Dedifferentiated amniotic fluid mesenchymal stem cell (primary cell): ENCODE results near the gene ANKK1.

Experiments used
- DNase-seq: peaks from one replicate; pipeline ENCODE4 v3.0.0-alpha.2; 2016; ENCODE audit errors: extremely low spot score

Gene ANKK1

DNA sequence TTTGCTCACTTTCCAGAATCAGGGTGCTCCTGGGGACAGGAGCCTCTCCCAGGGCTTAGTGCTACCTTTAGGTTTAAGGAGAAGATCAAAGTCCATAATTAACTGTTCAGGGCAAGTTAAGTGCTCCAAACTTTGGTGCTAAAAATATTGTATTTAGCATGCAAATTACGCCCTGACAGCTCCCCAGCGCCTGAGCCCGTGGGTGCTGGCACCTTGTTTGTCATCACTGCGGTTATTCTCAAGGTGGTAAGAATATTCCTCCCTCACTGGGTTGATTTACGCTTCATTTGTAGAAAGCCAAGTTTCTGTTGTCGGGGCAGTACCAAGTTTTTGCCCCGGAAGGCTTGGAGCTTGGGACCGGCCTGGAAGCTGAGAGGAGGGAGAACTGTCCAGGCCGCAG lies 21.3 kb downstream of the ANKK1 start:
- DNase-seq, result no peak

DNA sequence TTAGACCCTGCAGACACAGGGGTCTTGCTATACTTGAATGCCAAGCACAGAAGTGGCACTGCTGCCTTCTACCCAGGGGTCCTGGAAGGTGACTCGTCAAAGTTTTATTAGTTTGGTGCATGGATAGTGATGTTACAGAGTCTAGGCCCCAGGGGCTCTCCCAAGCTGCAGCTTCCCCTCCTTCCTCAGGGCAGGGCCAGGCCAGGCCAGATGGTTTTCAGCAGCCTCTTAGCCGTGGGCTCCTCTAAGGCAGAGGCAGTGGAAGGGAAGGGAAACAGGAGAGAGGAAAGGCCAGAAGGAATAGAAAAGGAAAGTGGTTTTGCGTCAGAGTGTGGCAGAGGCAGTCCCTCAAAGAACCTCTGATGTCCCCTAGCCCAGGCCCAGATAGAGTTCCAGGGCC lies 21.9 kb downstream of the ANKK1 start:
- DNase-seq, result no peak

DNA sequence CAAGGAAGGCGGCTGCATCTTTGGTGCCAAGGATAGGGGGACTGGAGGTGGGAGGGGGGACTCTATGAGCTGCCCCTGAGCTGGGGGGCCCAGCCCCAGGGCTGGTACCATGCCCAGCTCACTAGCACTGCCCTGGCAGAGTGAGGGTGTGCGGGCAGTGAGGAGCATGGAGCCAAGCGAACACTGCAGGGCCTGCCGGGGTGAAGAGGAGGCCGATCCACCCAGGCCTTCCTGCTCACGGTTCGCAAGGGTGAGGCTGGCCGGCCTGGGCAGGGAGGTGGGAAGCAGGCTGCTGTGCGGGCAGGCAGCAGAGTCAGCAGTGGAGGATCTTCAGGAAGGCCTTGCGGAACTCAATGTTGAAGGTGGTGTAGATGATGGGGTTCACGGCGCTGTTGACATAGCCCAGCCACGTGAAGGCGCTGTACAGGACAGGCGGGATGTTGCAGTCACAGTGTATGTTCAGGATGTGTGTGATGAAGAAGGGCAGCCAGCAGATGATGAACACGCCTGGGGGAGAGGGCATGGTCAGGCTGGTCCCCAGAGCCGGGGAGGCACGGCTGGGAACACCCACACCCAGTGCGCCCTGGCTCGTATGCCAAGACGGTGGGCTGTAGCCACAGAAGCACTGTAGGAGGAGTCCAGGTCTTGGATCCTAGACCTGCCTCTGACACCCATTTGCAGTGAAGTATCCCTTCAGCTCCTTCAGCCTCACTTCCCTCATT lies 23.0 kb downstream of the ANKK1 start:
- DNase-seq, result no peak

DNA sequence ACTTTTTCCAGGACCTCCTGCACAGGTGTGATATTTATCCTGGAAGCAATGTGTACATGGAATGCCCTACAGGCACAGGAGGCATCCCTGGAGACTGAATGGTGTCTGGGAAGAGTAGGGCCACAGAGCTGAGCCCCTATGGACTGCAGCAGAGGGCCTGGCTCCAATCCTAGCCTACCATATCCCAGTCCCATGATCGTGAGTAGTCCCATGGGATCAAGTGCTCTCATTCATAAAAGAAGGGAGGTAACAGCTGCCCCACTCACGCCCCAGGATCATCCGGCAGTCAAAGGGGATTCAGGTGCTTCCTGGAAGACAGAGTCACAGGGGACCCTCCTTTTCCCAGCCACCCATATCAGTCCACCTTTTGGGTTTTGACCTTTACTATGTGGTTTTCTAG lies 24.0 kb downstream of the ANKK1 start:
- no peak for DNase-seq

DNA sequence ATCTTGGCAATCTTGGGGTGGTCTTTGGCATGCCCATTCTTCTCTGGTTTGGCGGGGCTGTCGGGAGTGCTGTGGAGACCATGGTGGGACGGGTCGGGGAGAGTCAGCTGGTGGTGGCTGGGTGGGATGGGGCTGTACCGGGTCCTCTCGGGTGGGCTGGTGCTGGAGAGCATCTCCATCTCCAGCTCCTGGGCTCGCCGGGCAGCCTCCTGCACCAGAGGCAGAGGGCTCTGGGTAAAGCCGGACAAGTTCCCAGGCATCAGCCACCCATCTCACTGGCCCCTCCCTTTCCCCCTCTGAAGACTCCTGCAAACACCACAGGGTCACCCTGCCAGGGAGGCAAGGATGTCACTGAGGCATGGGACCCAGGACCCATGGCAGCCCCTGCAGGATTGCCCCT lies 25.1 kb downstream of the ANKK1 start:
- DNase-seq, result no peak

DNA sequence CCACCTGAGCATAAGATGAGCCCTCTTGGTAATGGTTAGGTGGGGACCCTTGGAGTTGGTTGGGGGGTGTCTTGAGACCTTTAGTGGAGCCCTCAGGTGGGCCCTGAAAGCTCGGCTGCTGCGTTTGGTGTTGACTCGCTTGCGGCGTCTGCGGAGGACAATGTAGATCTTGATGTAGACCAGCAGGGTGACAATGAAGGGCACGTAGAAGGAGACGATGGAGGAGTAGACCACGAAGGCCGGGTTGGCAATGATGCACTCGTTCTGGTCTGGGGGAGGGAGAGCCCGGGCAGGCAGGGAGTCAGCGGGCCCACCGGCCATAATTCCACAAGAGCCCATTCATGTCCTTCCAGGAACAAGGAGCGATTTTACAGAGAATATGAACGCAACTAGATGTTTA lies 27.8 kb downstream of the ANKK1 start:
- no peak for DNase-seq

DNA sequence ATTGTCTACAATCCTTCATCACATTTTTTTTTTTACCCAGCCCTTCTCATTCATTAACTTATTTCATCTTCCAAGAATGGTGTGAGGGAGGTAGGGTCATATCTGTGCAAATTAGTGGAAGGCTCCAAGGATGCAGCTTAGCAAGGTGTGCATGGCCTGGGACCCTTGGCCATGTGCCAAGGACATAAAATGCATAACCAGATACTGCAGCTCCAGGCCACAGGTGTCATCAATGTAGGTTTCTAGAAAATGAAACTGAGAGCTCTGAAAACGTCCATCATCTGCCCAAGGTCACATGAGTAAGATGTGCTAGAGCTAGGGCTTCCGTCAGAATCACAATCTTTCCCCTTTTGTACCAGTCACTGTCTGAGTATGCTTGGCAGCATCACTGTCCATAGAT lies 29.8 kb downstream of the ANKK1 start:
- DNase-seq, result no peak

DNA sequence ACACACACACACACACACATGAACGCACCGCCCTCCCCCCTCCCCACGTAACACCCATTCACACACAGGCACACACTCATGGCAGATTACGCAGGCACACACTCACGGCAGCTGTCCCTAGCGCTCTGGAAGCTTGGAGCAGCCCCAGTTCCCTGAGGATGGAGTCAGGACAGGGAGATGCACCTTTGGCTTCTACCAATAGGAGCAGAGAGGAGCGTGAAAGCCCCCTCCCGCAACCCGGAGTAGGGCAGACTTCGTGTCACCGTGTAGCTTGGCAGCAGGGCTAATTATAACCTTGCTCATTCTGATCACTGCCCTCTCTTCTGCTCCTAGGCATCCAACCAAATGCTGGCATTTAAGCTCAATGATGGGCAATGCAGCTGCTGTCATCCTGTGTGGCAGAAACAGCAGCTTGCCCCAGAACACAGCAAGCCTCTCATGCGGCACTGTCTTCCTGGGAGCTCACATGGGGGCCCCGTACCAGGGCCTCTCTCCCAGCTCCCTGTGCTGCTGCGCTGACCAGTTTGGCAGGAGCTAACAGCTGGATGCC lies 31.9 kb downstream of the ANKK1 start:
- no peak for DNase-seq

DNA sequence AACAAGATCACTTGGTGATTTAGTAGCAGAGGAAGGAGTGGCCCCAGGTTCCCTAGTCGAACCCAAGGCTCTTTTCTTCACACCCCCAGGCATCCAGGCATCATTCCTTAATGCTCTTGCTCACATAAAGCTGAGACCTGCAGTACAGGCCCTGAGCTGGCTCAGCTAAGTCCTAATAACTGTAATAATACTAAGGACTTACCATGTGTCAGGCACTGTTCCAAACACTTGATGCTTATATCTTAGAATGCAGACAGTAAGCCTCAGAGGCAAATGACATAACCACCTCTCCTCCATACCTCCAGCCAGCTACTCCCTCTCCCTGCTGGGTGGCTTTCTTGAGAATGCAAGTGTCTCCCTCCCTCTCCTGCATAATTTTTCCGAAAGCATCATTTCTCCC lies 33.2 kb downstream of the ANKK1 start:
- no peak for DNase-seq

DNA sequence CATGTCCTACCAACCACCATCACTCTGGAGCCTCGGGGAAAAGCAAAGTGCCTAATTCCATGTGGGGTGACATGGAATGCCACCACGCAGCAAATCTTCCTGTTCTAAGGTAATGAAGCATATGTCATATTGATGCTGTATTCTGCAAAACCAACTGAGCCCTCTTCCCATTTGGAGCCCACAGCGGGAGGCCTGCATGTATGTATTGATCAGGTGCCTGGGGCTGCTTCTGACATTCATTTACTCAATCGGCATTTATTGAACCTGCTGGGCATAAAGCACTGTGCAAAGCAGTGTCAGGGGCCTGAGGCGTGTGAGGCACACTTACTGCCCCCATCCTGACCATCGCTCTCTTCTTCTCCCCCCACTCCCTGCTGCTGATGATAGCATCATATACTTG lies 39.1 kb downstream of the ANKK1 start:
- DNase-seq, result no peak

DNA sequence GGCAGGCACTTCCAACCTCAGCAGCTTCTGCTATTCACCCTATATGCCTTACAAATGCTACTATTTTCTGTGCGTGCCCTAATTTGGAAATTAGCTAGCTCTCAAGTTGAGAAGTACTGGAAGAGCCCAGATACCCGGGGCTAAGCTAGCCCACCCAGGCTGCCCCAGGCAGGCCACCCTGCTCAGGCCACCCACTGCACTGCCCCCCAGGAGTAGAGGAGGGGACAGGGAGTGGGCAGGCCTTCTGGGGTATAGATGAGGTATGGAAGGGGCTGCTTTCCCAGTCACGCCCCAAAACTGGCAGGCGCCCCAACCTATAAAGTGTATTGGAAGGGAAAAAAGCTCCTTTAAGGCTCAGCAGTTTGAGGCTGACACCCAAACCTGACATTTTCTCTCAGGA lies 44.2 kb downstream of the ANKK1 start:
- DNase-seq, result no peak

DNA sequence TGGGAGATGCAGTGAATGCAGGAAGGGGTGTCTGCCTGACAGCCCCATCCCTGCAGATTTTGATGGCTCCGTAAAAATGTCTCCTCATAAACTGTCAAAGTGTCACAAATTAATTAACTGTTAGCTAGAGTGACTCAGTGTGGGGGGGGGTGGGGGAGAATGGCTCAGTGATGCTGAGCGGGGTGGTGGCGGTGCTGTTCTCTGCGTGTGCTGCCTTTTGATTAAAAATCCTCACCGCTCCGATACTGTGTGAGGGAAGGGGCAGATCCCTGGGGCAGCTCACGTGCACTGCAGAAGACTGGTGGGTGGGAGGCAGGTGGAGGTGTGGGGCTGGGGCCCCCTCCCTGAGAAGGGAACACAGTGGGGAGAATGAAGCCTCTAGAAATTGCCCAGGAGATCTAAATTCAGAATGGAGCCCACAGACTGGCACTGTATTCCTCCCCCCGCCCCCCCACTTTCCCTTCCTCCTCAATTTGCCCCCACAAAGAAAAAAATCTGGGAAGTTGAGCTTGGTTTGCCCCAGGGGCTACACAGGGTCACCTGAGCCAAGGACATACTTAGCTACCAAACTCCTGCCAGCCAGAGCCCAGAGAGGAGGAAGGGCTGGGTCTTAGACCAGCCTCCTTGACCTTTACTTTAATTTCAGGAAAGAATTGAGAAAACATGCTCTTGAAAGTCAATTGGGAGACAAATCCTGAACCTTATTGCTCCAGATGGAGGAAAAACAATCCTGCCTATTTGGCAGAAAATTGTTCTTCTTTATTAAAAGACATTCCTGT lies 47.8 kb downstream of the ANKK1 start:
- DNase-seq, result no peak

DNA sequence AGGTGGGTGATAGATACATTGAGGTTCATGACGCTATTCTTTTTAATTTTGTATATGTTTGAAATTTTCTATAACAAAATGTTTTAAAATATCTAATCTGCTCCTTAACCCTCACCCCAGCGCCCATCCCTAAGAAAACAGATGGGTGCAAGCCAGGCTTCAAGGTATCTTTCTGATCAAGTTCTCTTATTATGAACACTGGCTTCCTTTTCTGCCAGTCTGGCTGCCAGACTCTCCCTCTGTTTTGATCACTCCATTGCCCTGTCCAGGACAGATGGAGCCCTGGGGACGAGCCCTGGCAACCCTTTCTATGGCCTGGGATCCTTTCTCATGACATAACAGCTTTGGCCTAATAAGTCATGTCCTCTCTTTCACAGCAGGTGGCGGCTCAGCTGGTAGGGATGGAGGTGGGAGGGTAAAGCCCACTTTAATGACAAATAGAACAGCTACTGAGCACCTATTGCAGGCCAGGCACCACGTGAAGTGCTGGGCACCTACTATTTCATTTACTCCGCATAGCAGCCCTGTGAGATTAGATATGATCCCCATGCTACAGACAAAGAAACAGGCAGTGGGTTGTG lies 49.2 kb downstream of the ANKK1 start:
- no peak for DNase-seq

DNA sequence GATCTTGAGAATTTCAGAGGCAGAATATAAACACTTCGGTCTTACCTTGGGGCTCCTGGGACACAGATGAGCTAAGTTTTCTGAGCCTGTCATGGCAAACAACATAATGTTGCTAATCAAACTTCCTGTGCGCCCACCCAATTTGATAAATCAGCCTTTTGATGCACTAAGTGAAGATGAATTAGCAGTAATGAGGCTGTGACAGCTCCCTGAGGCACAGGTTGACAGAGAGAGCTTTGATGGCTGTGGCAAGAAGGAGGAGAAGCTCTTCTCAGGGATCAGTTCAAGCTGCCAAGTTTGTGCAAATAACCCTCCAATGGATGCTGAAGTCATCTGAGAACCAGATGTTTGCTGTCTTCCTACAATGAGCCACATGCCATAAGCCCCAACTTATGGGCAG lies 53.2 kb downstream of the ANKK1 start:
- DNase-seq, result no peak

DNA sequence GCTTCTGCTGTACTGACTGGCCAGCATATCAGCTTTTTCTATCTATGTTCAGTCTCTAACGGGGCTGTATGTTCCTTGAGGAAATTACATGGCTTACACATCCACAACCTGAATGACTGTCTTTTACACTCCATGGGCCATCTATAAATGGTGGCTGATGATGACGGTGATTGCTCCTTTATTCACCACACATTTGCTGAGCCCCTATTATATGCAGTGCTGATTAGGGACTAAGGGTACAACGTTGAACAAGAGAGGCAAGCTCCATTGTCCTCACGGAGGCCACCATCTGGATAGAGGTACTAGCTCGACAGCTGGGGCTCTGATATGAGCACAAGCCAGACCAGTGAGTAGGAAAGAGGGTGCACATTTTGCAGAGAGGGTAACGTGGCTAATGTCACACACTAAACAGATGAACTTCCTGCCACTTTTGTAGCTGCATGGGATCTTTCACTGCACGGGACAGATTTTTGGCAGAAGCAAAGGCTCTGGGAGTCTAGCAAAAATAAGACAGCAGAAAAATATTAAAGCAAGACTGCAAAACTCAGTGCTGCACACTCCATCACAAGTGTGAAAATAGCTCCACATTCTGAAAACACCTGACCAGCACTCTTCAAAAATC lies 57.0 kb downstream of the ANKK1 start:
- DNase-seq, result no peak

DNA sequence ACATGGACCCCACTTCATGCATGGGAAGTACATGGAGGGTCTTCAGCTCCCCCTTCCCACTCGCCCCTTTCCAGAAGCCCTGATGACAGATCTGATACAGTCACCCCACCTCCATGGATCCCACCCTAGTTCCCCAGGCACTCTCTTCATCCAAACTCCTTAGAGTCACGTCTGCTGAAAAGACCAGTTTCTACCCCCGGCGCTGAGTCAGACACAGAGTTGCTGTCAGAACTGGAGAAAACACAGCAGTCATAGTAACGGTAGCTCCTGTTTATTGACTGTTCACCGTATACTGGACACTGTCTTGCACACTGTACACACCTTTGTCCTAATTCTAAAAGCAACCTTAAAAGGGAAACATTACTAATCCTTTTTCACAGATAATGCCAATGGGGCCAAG lies 58.5 kb downstream of the ANKK1 start:
- DNase-seq, result no peak

DNA sequence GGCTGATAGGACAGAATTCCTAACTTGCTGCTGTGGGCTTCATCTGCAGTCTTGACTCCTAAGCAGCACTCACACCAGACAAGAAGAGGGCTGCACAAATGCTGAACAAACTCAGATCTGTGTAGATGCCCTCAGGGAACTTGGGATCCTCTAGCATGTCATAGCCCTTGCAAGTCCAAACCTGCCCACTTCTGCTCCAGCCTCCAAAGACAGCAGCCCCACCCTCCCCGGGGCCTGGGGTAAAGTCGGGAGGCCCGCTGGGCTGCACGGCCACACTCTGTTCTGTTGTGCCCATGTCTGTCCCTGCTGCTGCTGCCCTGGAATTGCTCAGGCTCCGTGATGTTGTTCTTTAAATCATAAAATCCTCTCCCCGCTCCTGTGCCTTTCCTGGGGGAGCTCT lies 59.4 kb downstream of the ANKK1 start:
- DNase-seq, result no peak

DNA sequence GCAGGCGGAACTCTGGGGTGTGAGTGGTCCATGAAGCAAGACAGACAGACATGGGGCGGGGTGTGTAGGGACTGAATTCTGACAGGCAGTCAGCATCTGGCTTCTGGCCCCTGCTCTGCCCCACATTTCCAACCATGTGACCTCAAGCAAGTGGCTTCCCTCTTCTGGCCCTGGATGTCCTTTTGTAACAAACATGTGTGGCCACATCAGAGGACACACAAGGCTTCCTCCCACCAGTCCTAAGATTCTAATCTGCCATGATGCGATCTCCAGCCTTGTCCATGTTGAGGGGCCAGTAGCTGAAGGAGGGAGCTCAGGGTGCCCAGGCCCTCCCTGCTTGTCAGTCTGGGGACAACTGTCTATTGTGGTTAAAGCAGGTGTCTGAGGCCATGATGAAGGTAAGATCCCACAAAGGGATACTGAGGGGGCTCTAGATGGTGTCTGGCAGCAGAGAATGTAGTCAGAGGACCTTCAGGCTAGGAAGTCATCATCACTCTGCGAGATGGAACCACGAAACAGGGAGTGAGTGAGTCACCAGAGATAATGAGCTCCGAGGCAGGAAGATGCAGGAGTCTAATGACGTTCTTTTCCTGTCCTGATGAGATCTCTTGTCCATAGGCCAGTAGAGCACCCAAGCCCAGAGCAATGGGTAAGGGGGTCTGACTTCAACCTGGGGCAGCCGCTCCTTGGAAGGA lies 60.2 kb downstream of the ANKK1 start:
- no peak for DNase-seq

DNA sequence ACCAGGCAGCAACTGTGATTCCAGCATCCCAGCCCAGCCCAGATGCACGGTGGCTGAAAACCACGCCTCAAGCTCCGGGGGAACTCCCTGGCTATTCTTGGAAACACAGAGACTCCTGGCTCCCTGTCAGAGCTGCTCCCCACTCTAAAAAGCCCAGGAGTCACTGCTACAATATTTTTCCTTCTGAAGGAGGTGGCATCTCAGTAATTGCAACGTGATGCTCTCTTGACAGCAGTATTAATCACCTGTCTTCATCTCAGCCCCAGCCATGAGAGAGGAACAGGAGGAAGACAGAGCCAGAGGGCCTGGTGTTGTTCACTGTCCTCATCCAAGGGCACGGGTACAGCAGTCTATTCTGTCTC lies 60.7 kb downstream of the ANKK1 start:
- no peak for DNase-seq

DNA sequence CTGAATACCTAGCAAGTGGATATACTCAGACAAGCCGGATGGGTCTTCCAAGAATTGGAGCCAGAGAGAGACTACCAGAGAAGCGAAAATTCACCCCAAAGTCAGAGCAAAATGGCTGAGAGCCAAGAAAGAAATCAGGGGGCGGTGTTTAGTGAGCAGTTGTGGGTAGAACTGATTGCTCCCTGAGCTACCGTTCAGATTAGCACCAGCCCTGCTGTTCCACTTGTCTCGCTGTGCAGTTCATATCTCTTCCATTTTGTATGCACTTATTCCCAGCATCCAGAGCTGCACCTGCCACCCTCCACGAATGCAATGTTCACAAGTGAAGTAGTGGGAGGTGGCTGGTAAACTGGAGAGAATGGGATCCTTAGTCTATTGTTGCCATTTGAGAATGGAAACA lies 62.2 kb downstream of the ANKK1 start:
- DNase-seq, result no peak
